ENCODE data around the gene DCDC2. TPM values are rescaled to one million over a fixed set of nuclear protein-coding genes. Genes with fewer than 3 reads are reported as not detected.

DCDC2 gene
- total RNA-seq, 4 donors from 2014 or later = 0.51 TPM; not detected in 3

DNA sequence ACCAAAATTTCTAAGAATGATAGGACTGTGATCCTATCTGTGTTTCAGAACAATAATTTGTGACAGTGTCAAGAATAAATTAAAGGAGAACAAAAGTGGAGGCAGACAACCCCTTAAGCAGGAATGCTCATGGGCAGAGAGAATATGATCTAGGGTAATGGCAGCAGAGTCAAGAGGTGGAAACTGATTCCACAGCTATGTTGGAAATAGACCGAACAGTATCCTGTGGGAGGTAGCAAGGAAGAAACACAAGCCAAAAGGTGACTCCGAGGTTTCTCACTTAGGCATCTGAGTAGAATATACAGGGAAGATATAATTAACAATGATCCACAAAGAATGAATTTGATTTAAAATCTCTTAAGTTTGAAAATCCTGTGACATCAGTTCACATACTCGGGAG lies 131.3 kb downstream of the DCDC2 start:
- TF ChIP-seq, protein P1, sequence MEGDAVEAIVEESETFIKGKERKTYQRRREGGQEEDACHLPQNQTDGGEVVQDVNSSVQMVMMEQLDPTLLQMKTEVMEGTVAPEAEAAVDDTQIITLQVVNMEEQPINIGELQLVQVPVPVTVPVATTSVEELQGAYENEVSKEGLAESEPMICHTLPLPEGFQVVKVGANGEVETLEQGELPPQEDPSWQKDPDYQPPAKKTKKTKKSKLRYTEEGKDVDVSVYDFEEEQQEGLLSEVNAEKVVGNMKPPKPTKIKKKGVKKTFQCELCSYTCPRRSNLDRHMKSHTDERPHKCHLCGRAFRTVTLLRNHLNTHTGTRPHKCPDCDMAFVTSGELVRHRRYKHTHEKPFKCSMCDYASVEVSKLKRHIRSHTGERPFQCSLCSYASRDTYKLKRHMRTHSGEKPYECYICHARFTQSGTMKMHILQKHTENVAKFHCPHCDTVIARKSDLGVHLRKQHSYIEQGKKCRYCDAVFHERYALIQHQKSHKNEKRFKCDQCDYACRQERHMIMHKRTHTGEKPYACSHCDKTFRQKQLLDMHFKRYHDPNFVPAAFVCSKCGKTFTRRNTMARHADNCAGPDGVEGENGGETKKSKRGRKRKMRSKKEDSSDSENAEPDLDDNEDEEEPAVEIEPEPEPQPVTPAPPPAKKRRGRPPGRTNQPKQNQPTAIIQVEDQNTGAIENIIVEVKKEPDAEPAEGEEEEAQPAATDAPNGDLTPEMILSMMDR (IDR thresholded peaks at IDR 0.05; ENCODE audit: low read depth) = no peak

DNA sequence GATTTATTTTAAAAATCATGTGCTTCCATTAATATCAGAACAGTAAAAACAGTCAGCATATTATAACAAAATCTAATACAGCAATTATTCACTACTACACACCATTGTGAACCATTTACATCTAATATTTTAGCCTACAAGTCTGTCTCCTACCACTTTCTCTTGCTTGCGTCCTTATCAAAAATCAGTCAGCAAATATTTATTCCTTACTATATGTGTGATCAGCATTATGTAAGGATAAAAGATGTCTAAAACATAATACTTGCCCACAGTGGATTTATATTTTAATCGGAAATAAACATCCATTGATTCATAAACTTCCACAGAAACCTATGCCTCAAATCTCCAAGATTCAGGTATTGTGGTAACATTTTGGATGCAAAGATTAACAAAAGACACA lies 132.0 kb downstream of the DCDC2 start:
- TF ChIP-seq, protein P1 (IDR thresholded peaks at IDR 0.05; ENCODE audit: low read depth) = no peak

DNA sequence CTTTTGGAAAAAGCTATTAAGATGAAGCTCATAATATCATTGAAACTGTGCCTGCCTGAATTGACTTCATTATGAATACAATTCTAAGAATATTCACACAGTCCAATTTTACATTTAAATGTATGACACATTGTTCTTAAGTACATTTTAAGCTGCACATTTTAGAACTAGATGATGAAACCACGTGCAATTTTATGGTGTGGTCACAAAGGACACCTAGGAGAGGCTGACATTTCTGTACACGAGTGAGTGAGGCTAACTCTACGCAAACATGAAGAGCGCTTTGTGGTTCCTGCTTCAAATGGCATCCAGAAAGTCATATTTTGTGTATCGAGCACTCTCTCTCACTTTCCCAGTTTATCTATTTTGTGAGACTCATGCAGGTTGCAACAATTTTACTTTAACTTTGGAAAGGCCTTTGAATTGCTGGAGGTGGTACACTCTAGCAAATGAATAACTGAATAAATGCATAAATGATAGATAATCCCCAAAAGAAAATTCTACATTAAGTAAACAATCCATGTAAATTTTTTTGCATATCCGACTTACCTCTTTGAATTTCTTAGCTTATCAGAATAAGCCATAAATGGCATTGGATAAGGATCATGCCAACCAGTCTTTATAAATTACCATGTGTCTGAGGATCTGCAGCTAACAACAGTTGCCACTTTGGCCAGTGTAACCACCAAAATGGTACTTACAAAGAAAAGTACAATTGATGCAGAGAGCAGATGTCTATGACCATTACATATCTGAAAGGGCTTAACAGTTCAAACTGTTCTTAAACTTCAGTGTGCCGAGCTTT lies 134.5 kb downstream of the DCDC2 start:
- TF ChIP-seq, protein P1 (IDR thresholded peaks at IDR 0.05; ENCODE audit: low read depth) = no peak

DNA sequence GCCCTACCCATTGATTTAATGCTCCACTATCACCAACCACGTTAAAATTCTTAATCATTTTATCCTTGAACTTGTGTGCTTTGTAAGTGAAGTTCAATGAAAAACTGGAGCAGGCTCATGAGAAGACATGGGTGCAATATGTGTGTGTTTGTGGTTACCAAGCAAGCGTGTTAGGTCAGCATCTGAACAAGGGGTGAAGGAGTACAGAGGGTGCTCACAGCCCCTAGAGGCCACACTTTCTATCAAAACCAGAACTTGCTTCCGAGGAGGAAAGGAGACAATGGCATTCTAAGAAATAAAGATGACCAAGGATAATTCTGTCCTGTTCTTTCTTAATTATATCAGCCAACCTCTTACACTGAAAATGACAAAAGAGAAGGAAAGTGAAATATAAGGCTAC lies 138.2 kb downstream of the DCDC2 start:
- TF ChIP-seq, protein P1 (IDR thresholded peaks at IDR 0.05; ENCODE audit: low read depth) = no peak

DNA sequence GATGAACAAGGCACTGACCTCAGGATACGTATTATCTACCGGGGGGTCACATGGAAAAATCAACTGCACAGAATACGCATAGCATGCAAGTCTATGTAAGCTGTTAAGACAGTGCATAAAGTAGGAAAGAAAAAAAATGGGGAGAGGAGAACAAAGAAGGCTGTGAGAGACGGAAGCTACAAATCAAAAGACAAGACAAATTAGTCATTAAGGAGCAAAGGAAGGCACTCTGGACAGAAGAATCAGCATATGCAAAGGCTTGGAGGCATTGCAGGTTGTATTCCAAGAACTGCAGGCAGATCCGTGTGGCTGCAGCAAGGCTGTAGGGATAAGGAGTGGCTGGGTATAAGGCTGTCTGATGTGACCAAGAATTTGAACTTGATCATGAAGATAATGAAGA lies 142.9 kb downstream of the DCDC2 start:
- TF ChIP-seq, protein P1 (IDR thresholded peaks at IDR 0.05; ENCODE audit: low read depth) = no peak

DNA sequence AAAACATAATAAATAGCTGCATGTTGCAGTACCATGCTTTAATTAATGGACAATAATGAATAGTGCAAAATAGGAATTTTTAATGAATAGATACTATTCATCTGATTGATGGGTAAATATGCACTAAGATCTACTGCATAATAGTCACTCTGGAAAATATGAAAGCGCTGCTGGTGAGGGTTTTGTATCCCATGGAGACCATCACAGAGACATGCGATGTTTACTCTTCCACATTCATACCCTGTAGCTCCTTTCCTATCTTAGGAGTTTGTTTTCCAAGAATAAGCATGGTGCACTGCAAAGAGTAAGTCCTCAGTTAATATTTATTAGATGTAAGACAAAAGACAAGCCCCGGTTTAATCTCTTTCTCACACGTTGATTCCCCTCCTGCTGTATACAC lies 150.4 kb downstream of the DCDC2 start:
- TF ChIP-seq, protein P1 (IDR thresholded peaks at IDR 0.05; ENCODE audit: low read depth) = no peak

DNA sequence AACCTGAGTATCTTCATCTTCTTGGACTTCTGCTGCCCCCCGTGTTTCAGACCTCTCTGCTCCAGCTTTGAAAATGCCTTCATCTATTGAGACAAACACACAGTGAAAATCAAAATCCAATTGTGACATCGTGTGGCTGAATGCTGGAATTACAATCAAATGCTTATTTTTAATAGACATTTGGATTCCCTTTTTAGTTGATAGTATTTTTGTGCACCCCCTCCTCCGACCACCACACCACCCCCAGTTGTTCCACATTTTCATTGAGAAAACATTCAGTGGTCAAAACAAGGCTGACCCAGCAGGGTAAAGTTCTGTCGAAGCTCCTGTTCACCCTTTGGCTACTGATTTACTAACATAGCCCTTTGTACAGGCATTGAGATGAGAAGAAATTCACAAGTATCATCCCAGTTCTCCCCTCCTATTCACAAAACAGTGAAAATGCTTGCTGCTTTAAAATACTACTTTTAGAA lies 152.8 kb downstream of the DCDC2 start:
- TF ChIP-seq, protein P1 (IDR thresholded peaks at IDR 0.05; ENCODE audit: low read depth) = no peak

Measured in subcutaneous adipose tissue (tissue), 4 donors.